M059J (cell line): ENCODE results near the gene CCR4. TPM values are rescaled to one million over a fixed set of nuclear protein-coding genes. Genes with fewer than 3 reads are reported as not detected.
"Not testable (repeated sequence)": the region's sequence is repeated elsewhere in the genome, so short reads cannot be mapped to it uniquely, and the experiment has no call there.

Experiments
- DNase-seq: peaks from one replicate; pipeline ENCODE4 v3.0.0-alpha.2; 2012; ENCODE audit warnings: low read depth
- total RNA-seq: library from RNA; depleted of rRNA; stranded (reverse); fragments of >200 nt; shearing (Covaris generic); gene quantifications from 2 replicates; pipeline ENCODE4 v1.2.3, GENCODE V29; 2014; rRNA removed

The CCR4 gene
- total RNA-seq, 1 experiment from 2014 or later, result not detected

- DNase-seq, result no peak
Measured at GRCh38 chr3:32983124-32983523, 31.7 kb downstream of the CCR4 start.

- DNase-seq, result not testable (repeated sequence)
Measured at GRCh38 chr3:32984918-32985317, 33.5 kb downstream of the CCR4 start.

- no peak for DNase-seq
Measured at GRCh38 chr3:32989171-32989570, 37.7 kb downstream of the CCR4 start.

GRCh38 chr3:32990116-32990515 is 38.7 kb downstream of the CCR4 start:
- no peak for DNase-seq

GRCh38 chr3:32991781-32992180 is 40.3 kb downstream of the CCR4 start:
- no peak for DNase-seq

- DNase-seq, result no peak
Measured at GRCh38 chr3:32992310-32992686, 40.9 kb downstream of the CCR4 start.

- no peak for DNase-seq
Measured at GRCh38 chr3:32994045-32994444, 42.6 kb downstream of the CCR4 start.

GRCh38 chr3:32995098-32995497 is 43.7 kb downstream of the CCR4 start:
- DNase-seq, result no peak

GRCh38 chr3:32996048-32996754 is 44.8 kb downstream of the CCR4 start:
- DNase-seq, result no peak

- no peak for DNase-seq
Measured at GRCh38 chr3:32996755-32997091, 45.3 kb downstream of the CCR4 start.

GRCh38 chr3:32998631-32999451 is 47.4 kb downstream of the CCR4 start:
- no peak for DNase-seq

GRCh38 chr3:33000691-33001385 is 49.4 kb downstream of the CCR4 start:
- DNase-seq, result no peak

GRCh38 chr3:33001889-33002288 is 50.4 kb downstream of the CCR4 start:
- DNase-seq, result no peak

- DNase-seq, result no peak
Measured at GRCh38 chr3:33003308-33003707, 51.9 kb downstream of the CCR4 start.

GRCh38 chr3:33004205-33004604 is 52.8 kb downstream of the CCR4 start:
- no peak for DNase-seq

GRCh38 chr3:33004961-33005360 is 53.5 kb downstream of the CCR4 start:
- no peak for DNase-seq

Other genes with a start within 250 kb of the CCR4 start
- gene TRIM71, start 133.6 kb upstream of the CCR4 start, total RNA-seq, result not detected in 2 replicates
- 61.6 and 98.2 TPM in 2 replicates for gene GLB1, start 145.5 kb downstream of the CCR4 start, total RNA-seq
- 1.3 and 3.4 TPM in 2 replicates for gene TMPPE, start 145.5 kb downstream of the CCR4 start, total RNA-seq
- 280 and 301 TPM in 2 replicates for gene CRTAP, start 162.4 kb downstream of the CCR4 start, total RNA-seq